Activated naive CD8-positive, alpha-beta T cell treated with anti-CD3 and anti-CD28 coated beads, Interleukin-2, amount 10 ng/mL, durations not matched to agents 7 days and 5 days (primary cell): ENCODE measurements around the gene GAMT. TPM values are rescaled to one million over a fixed set of nuclear protein-coding genes. Genes with fewer than 3 reads are reported as not detected.
A peak's percentile ranks its signal among the peaks of the same experiment; 100 is the strongest.

Experiments used
- ATAC-seq: fragments of 150-1000 bp; cut with Tn5 transposase; one replicate; pipeline ENCODE4 v1.10.0; 2021; ENCODE audit warnings: low read depth, moderate library complexity
- POLR2A ChIA-PET: fragments of 350-600 bp; sonication (Branson Sonifier 250); formaldehyde crosslinking; loops from one replicate; lab custom pipeline; 2021; ENCODE audit warnings: antibody characterized with exemption; lab: Charles Lee
- DNase-seq: peaks from one replicate; pipeline ENCODE4 v3.0.0; 2021
- H3K27ac Mint-ChIP-seq: one replicate; pipeline ENCODE4 v1.8.0; 2022; ENCODE audit warnings: mild to moderate bottlenecking, mixed read lengths
- H3K27me3 Mint-ChIP-seq: one replicate; pipeline ENCODE4 v1.8.0; 2022; ENCODE audit warnings: mild to moderate bottlenecking, moderate library complexity, mixed read lengths
- H3K36me3 Mint-ChIP-seq: one replicate; pipeline ENCODE4 v1.8.0; 2021; ENCODE audit warnings: mild to moderate bottlenecking, mixed read lengths
- H3K4me1 Mint-ChIP-seq: one replicate; pipeline ENCODE4 v1.8.0; 2021; ENCODE audit warnings: mixed read lengths
- H3K4me3 Mint-ChIP-seq: one replicate; pipeline ENCODE4 v1.8.0; 2022; ENCODE audit warnings: mild to moderate bottlenecking, moderate library complexity, mixed read lengths
- H3K9me3 Mint-ChIP-seq: one replicate; pipeline ENCODE4 v1.8.0; 2021; ENCODE audit warnings: mixed read lengths
- total RNA-seq, 2 experiments: library from RNA; stranded (reverse); gene quantifications; one replicate each; pipeline ENCODE4 v1.2.3, GENCODE V29; 2021

Gene GAMT
- total RNA-seq, 2 experiments from 2014 or later, result 17.9 to 18.9 TPM

DNA sequence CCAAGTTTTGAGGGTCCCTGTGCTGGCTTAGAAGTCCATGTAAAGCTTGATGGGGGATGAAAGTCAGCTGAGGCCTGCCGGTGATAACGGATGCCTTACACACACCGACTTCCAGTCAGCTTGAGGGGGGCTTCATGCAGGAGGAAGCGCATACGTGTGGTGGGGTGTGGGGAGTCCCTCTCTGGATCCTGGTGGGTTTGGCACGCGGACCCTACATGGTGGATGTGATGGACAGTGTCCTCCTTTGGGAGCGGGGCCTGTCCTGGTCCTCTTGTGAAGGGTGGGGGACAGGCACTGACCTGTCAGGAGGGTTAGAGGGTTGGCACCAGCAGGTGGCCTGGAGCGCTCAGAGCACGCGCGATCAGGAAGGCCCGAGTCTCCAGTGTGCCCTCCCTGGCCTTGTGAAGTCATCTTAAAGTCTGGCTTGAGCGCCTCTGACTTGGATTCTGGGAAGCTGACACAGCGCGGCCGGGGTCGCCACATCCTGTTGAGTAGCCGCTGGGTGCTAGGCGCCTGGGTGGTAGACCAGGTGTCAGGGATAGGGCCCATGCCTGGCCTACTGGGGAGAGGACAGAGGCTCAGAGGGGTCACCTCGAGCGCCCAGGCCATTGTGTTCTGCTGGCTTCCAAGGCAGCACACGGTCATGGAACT lies 8.9 kb upstream of the GAMT start:
- H3K27ac Mint-ChIP-seq, result peak overlapping the region; percentile 74
- H3K27me3 Mint-ChIP-seq, result no peaks in the 10 kb centered on the region
- H3K4me3 Mint-ChIP-seq, result peak overlapping the region; percentile 94
- no peaks in the 10 kb centered on the region for H3K9me3 Mint-ChIP-seq
- H3K4me1 Mint-ChIP-seq, result peaks cover 39% of the 10 kb centered on the region
- H3K36me3 Mint-ChIP-seq, result peaks cover 17% of the 10 kb centered on the region
- POLR2A ChIA-PET, result interaction anchor here (1.3 to 2.1 kb wide), 4 partner anchors 9 to 135 kb away, joined by 4 to 12 read pairs (median 4); partner anchors contain the start of gene FAM174C
- ATAC-seq (no peak), DNase-seq (no peak)

- H3K4me1 Mint-ChIP-seq, result peaks cover 36% of the 10 kb centered on the region
- no peaks in the 10 kb centered on the region for H3K27me3 Mint-ChIP-seq
- POLR2A ChIA-PET, result interaction anchor here (0.8 to 2.1 kb wide), 6 partner anchors 10 to 140 kb away, joined by 3 to 12 read pairs (median 4); partner anchors contain the start of genes CIRBP and FAM174C
- ATAC-seq (no peak), DNase-seq (no peak)
- H3K4me3 Mint-ChIP-seq, result peak overlapping the region; percentile 94
- H3K36me3 Mint-ChIP-seq, result peaks cover 15% of the 10 kb centered on the region
- peak overlapping the region; percentile 94 for H3K27ac Mint-ChIP-seq
- H3K9me3 Mint-ChIP-seq, result no peaks in the 10 kb centered on the region
Measured at GRCh38 chr19:1409204-1410005, 8.1 kb upstream of the GAMT start.

- ATAC-seq, result peak; percentile 26
- Mint-ChIP-seq H3K27me3 (no peaks in the 10 kb centered on the region), H3K36me3 (peaks cover 15% of the 10 kb centered on the region), H3K27ac (peak overlapping the region; percentile 94), H3K4me3 (peak overlapping the region; percentile 94), H3K4me1 (peaks cover 36% of the 10 kb centered on the region), H3K9me3 (no peaks in the 10 kb centered on the region)
- peak; percentile 74 for DNase-seq
- POLR2A ChIA-PET, result interaction anchor here (0.8 to 2.1 kb wide), 4 partner anchors 28 to 139 kb away, joined by 3 to 12 read pairs (median 8); partner anchors contain the start of gene CIRBP
Measured at GRCh38 chr19:1408300-1409203, 7.2 kb upstream of the GAMT start.

DNA sequence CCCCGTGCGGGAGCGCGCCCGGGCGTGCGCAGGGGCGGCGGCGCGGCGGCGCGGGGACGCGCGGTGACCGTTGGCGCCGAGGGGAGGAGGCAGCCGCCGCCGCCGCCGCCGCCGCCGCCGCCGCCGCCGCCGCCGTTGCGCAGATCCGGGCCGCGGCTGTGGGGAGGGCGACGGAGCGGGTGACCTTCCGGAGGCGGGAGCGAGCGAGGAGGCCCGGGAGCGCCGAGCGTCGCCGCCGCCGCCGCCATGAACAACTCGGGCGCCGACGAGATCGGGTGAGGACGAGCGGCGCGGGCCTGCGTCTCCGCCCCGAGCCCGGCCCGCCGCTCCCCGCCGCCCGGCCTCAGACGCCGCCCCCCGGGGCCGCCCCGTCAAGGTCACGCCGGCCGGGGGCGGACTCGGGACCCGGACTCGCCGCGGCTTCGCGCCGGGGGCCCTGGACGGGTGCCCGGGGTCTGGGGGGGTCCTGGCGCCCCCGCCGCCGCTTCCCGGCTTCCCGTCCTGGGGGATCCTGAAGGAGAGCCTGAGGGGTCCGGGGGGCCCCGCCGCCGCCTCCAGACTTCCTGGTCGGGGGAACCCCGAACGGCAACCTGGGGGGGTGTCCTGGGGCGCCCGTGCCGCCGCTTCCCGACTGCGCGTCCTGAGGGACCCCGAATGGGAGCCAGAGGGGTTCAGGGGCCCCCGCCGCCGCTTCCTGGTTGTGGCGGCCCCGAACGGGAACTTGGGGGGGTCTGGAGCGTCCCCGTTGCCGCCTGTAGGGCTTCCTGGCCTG lies 6.4 kb upstream of the GAMT start, which contains the start of gene DAZAP1:
Gene DAZAP1 (plus strand): TSS at position 59 of the 772 bp plus-strand sequence. CDS start 188 bp downstream, at position 247.
- H3K9me3 Mint-ChIP-seq, result no peaks in the 10 kb centered on the region
- H3K36me3 Mint-ChIP-seq, result peaks cover 15% of the 10 kb centered on the region
- peak within 1 kb of the TSS; percentile 94 for H3K4me3 Mint-ChIP-seq
- ATAC-seq (peak; percentile 16), DNase-seq (peak; percentile 70)
- POLR2A ChIA-PET, result no interaction called here
- peaks cover 3% of the 10 kb centered on the region for H3K27me3 Mint-ChIP-seq
- peak within 1 kb of the TSS; percentile 82 for H3K27ac Mint-ChIP-seq
- H3K4me1 Mint-ChIP-seq, result peaks cover 38% of the 10 kb centered on the region

- H3K4me1 Mint-ChIP-seq, result peaks cover 36% of the 10 kb centered on the region
- peak overlapping the region; percentile 82 for H3K27ac Mint-ChIP-seq
- H3K36me3 Mint-ChIP-seq, result peaks cover 12% of the 10 kb centered on the region
- DNase-seq (peak; percentile 100), ATAC-seq (peak; percentile 81)
- POLR2A ChIA-PET, result no interaction called here
- H3K27me3 Mint-ChIP-seq, result peaks cover 4% of the 10 kb centered on the region
- no peaks in the 10 kb centered on the region for H3K9me3 Mint-ChIP-seq
- peak overlapping the region; percentile 72 for H3K4me3 Mint-ChIP-seq
Measured at GRCh38 chr19:1406774-1407527, 5.6 kb upstream of the GAMT start.

- POLR2A ChIA-PET, result interaction anchor here (0.7 to 1.4 kb wide), 3 partner anchors 19 to 40 kb away, joined by 3 to 6 read pairs (median 4); no protein-coding TSS in a partner anchor
- no peak for ATAC-seq
- peaks cover 10% of the 10 kb centered on the region for H3K4me1 Mint-ChIP-seq
- H3K27ac Mint-ChIP-seq, result no peak overlapping the region
- DNase-seq, result no peak
- H3K9me3 Mint-ChIP-seq, result no peaks in the 10 kb centered on the region
- no peaks in the 10 kb centered on the region for H3K36me3 Mint-ChIP-seq
- peaks cover 4% of the 10 kb centered on the region for H3K27me3 Mint-ChIP-seq
- H3K4me3 Mint-ChIP-seq, result peak overlapping the region; percentile 67
Measured at GRCh38 chr19:1402411-1403070, 1.2 kb upstream of the GAMT start.

DNA sequence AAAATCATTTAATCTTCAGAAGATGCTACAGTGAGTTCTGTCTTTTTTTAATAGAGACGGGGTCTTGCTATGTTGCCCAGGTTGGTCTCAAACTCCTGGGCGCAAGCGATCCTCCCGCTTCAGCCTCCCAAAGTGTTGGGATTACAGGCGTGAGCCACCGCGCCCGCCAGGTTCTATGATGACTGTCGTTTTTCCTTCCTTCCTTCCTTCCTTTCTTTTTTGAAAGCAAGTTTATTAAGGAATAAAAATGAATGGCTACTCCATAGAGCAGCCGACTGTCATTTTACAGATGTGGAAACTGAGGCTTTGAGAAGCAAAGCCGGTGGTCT lies 511 bp upstream of the GAMT start:
- Mint-ChIP-seq H3K27ac (no peak overlapping the region), H3K4me1 (peaks cover 10% of the 10 kb centered on the region), H3K27me3 (peaks cover 4% of the 10 kb centered on the region), H3K9me3 (no peaks in the 10 kb centered on the region), H3K36me3 (no peaks in the 10 kb centered on the region), H3K4me3 (peak overlapping the region; percentile 68)
- POLR2A ChIA-PET, result interaction anchor here (0.5 kb wide), 1 partner anchor 492 kb away, joined by 3 read pairs; no protein-coding TSS in a partner anchor
- ATAC-seq, result no peak
- DNase-seq, result no peak

GRCh38 chr19:1400281-1401137 lies 833 bp downstream of the GAMT start:
- H3K4me1 Mint-ChIP-seq, result peaks cover 7% of the 10 kb centered on the region
- POLR2A ChIA-PET, result no interaction called here
- no peaks in the 10 kb centered on the region for H3K9me3 Mint-ChIP-seq
- DNase-seq (no peak), ATAC-seq (peak; percentile 21)
- H3K27me3 Mint-ChIP-seq, result peaks cover 4% of the 10 kb centered on the region
- no peak overlapping the region for H3K27ac Mint-ChIP-seq
- H3K36me3 Mint-ChIP-seq, result no peaks in the 10 kb centered on the region
- H3K4me3 Mint-ChIP-seq, result peak overlapping the region; percentile 69

GRCh38 chr19:1399745-1400144 lies 1.6 kb downstream of the GAMT start:
- POLR2A ChIA-PET, result no interaction called here
- Mint-ChIP-seq H3K4me1 (peaks cover 5% of the 10 kb centered on the region), H3K36me3 (no peaks in the 10 kb centered on the region), H3K27me3 (peaks cover 4% of the 10 kb centered on the region), H3K27ac (no peak overlapping the region), H3K4me3 (no peak overlapping the region), H3K9me3 (no peaks in the 10 kb centered on the region)
- ATAC-seq, result no peak
- no peak for DNase-seq

DNA sequence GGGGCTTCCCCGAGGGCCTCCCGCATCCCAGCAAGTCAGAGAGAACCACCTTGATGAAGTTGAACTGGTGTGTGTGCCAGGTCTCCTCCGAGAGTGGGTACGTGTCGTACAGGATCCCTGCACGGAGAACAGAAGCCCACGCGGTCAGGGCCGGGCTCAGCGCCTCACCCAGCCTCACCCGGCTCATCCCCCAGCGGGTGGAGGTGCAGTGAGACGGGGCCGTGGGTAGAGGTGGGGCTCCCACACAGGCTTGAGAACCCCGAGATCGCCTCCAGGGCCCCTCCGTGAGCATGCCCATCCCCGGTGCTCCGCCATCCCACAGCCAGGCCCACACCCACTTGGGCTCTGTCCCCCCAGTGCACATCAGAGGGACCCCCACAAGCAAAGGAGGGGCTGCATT lies 2.3 kb downstream of the GAMT start:
- ATAC-seq (no peak), DNase-seq (no peak)
- peaks cover 2% of the 10 kb centered on the region for H3K36me3 Mint-ChIP-seq
- POLR2A ChIA-PET, result interaction anchor here (3.1 kb wide), 1 partner anchor 130 kb away, joined by 10 read pairs; the partner anchor contains the start of gene CIRBP
- peaks cover 5% of the 10 kb centered on the region for H3K4me1 Mint-ChIP-seq
- no peak overlapping the region for H3K27ac Mint-ChIP-seq
- peaks cover 4% of the 10 kb centered on the region for H3K27me3 Mint-ChIP-seq
- no peak overlapping the region for H3K4me3 Mint-ChIP-seq
- H3K9me3 Mint-ChIP-seq, result no peaks in the 10 kb centered on the region
